Panc1 (cell line): ENCODE data around the gene MYRF. TPM values are rescaled to one million over a fixed set of nuclear protein-coding genes. Genes with fewer than 3 reads are reported as not detected.

Experiments
- ATAC-seq: fragments of 200-7000 bp; cut with Tn5 transposase; 2 replicates; pipeline ENCODE4 v1.9.1; 2020; ENCODE audit warnings: mild to moderate bottlenecking, moderate library complexity
- BruUV-seq: library from RNA; stranded (reverse); fragments of 400-500 nt; replicated peaks from 2 replicates; lab custom pipeline; 2021; lab: Mats Ljungman, UMichigan
- CTCF ChIA-PET: fragments of 300-600 bp; sonication (Branson Sonifier 250); formaldehyde crosslinking; loops from one replicate; lab custom pipeline; 2022; ENCODE audit warnings: antibody characterized with exemption; lab: Charles Lee
- POLR2A ChIA-PET: fragments of 300-600 bp; sonication (Branson Sonifier 250); formaldehyde crosslinking; loops from one replicate; lab custom pipeline; 2022; ENCODE audit warnings: antibody characterized with exemption; lab: Charles Lee
- DNase-seq: peaks from one replicate; pipeline ENCODE4 v3.0.0-alpha.2; 2010; ENCODE audit warnings: low read depth, low spot score
- H3K27ac ChIP-seq: 2 replicates; pipeline ENCODE4 v1.5.1; 2011; ENCODE audit warnings: mild to moderate bottlenecking, low read length, inconsistent platforms
- H3K27me3 ChIP-seq: fragments of 200-500 bp; sonication (Bioruptor generic); 2 replicates; pipeline ENCODE4 v1.6.0; 2014; ENCODE audit warnings: low read length, inconsistent platforms; ENCODE audit not compliant: control insufficient read depth, insufficient read depth
- H3K36me3 ChIP-seq: fragments of 200-500 bp; sonication (Bioruptor generic); 2 replicates; pipeline ENCODE4 v1.5.1; 2014; ENCODE audit warnings: inconsistent platforms, mild to moderate bottlenecking, low read length, moderate library complexity; ENCODE audit not compliant: control insufficient read depth, insufficient read depth
- H3K4me1 ChIP-seq: 2 replicates; pipeline ENCODE4 v1.5.1; 2011; ENCODE audit warnings: inconsistent platforms, mild to moderate bottlenecking, low read length, moderate library complexity; ENCODE audit not compliant: control insufficient read depth, insufficient read depth
- H3K4me3 ChIP-seq, 2 experiments: 2 replicates each; pipeline ENCODE4 v1.5.1; 2011 to 2012; ENCODE audit warnings: low read depth in 2 of 2, low read length in 2 of 2, mild to moderate bottlenecking in 2 of 2, inconsistent platforms in 1 of 2, moderate library complexity in 1 of 2
- H3K9me3 ChIP-seq: fragments of 200-500 bp; sonication (Bioruptor generic); 2 replicates; pipeline ENCODE4 v1.5.1; 2014; ENCODE audit warnings: low read depth, mild to moderate bottlenecking, inconsistent platforms, low read length, moderate library complexity; ENCODE audit not compliant: control insufficient read depth, insufficient read depth
- POLR2AphosphoS5 ChIP-seq: IDR thresholded peaks from 2 replicates; pipeline ENCODE4 v1.6.1; 2012; ENCODE audit warnings: mild to moderate bottlenecking, low read depth, low read length, moderate library complexity
- REST ChIP-seq, 2 experiments: IDR thresholded peaks; 2 replicates each; pipeline ENCODE4 v1.6.1; 2011 to 2012; ENCODE audit warnings: low read depth in 2 of 2, control low read depth in 1 of 2, low read length in 1 of 2, mild to moderate bottlenecking in 1 of 2, moderate library complexity in 1 of 2; ENCODE audit not compliant: insufficient read depth in 1 of 2
- SIN3A ChIP-seq: IDR thresholded peaks from 2 replicates; pipeline ENCODE4 v1.6.1; 2012; ENCODE audit warnings: low read depth, mild to moderate bottlenecking, low read length, moderate library complexity, borderline replicate concordance; ENCODE audit not compliant: insufficient read depth
- TCF7L2 ChIP-seq: IDR thresholded peaks from 2 replicates; pipeline ENCODE4 v1.6.1; 2011; ENCODE audit warnings: mild to moderate bottlenecking, low read depth, low read length, inconsistent platforms
- in situ Hi-C: cut with HindIII; loops from 2 replicates; pipeline ENCODE4 v1.10.0; 2016; ENCODE audit warnings: low sequenced_read_pairs, low pct_unique_long_range_greater_than_20kb
- intact Hi-C: fragments of 100-400 bp; cut with micrococcal nuclease; formaldehyde crosslinking; loops from one replicate; pipeline ENCODE4 v1.10.0; 2022; ENCODE audit not compliant: unreplicated experiment
- total RNA-seq: library from RNA; stranded (reverse); gene quantifications from one replicate; pipeline ENCODE4 v1.2.1, GENCODE V29; 2021; ENCODE audit not compliant: unreplicated experiment
- TF ChIP-seq, protein P1 (sequence below): fragments of 450-650 bp; IDR thresholded peaks from 2 replicates; pipeline ENCODE4 v1.5.1; 2017; ENCODE audit warnings: mild to moderate bottlenecking

Gene MYRF
- total RNA-seq, 1 experiment from 2014 or later: 2.8 TPM

DNA sequence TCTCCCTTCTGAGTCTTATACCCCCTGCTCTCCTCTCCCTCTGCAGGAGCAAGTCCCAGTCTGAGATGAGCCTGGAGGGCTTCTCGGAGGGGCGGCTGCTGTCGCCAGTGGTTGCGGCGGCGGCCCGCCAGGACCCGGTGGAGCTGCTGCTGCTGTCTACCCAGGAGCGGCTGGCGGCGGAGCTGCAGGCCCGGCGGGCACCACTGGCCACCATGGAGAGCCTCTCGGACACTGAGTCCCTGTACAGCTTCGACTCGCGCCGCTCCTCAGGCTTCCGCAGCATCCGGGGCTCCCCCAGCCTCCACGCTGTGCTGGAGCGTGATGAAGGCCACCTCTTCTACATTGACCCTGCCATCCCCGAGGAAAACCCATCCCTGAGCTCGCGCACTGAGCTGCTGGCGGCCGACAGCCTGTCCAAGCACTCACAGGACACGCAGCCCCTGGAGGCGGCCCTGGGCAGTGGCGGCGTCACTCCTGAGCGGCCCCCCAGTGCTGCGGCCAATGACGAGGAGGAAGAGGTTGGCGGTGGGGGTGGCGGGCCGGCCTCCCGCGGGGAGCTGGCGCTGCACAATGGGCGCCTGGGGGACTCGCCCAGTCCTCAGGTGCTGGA is 8.8 kb upstream of the MYRF start:
- no peak for ATAC-seq
- Histone ChIP-seq H3K27ac (no peak overlapping the region), H3K4me1 (no peaks in the 10 kb centered on the region; the same call in 1 of the 2 replicates), H3K4me3 (no peak overlapping the region), H3K27me3 (no peaks in the 10 kb centered on the region), H3K36me3 (no peaks in the 10 kb centered on the region), H3K9me3 (no peaks in the 10 kb centered on the region)
- intact Hi-C loops (no loop called here), in situ Hi-C loops (no loop called here)
- DNase-seq: no peak
- no TSS peak for BruUV-seq
- TF ChIP-seq SIN3A: no peak
- ChIA-PET POLR2A (no interaction called here), CTCF (interaction anchor here (1.0 to 1.3 kb wide), 2 partner anchors 10 to 35 kb away, joined by 3 to 8 read pairs; no protein-coding TSS in a partner anchor)

DNA sequence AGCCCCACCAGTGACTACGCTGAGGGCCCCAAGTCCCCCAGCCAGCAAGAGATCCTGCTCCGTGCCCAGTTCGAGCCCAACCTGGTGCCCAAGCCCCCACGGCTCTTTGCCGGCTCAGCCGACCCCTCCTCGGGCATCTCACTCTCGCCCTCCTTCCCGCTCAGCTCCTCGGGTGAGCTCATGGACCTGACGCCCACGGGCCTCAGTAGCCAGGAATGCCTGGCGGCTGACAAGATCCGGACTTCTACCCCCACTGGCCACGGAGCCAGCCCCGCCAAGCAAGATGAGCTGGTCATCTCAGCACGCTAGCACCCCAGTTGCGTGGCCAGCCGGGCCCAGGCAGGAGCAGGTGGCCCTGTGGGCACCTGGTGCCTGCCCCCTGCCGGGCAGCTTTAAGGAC is 8.3 kb upstream of the MYRF start:
- CTCF ChIA-PET: interaction anchor here (1.3 kb wide), 1 partner anchor 35 kb away, joined by 3 read pairs; no protein-coding TSS in a partner anchor
- intact Hi-C loops: no loop called here
- in situ Hi-C loops: no loop called here

More for the DNA sequence above, 8.3 kb upstream of the MYRF start:
- ATAC-seq (no peak), DNase-seq (no peak)
- Histone ChIP-seq H3K4me3 (no peak overlapping the region), H3K4me1 (no peaks in the 10 kb centered on the region; the same call in 1 of the 2 replicates), H3K9me3 (no peaks in the 10 kb centered on the region), H3K36me3 (no peaks in the 10 kb centered on the region), H3K27me3 (no peaks in the 10 kb centered on the region), H3K27ac (no peak overlapping the region)
- POLR2A ChIA-PET: no interaction called here
- no TSS peak for BruUV-seq
- TF ChIP-seq REST (IDR thresholded peaks at IDR 0.05; ENCODE audit: insufficient read depth in 1 of 2, low read depth in 2 of 2, low read length in 1 of 2) (no peak), SIN3A (no peak), TCF7L2 (no peak), POLR2AphosphoS5 (no peak)
- TF ChIP-seq, protein P1, sequence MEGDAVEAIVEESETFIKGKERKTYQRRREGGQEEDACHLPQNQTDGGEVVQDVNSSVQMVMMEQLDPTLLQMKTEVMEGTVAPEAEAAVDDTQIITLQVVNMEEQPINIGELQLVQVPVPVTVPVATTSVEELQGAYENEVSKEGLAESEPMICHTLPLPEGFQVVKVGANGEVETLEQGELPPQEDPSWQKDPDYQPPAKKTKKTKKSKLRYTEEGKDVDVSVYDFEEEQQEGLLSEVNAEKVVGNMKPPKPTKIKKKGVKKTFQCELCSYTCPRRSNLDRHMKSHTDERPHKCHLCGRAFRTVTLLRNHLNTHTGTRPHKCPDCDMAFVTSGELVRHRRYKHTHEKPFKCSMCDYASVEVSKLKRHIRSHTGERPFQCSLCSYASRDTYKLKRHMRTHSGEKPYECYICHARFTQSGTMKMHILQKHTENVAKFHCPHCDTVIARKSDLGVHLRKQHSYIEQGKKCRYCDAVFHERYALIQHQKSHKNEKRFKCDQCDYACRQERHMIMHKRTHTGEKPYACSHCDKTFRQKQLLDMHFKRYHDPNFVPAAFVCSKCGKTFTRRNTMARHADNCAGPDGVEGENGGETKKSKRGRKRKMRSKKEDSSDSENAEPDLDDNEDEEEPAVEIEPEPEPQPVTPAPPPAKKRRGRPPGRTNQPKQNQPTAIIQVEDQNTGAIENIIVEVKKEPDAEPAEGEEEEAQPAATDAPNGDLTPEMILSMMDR: no peak
